Amygdala (tissue), 56 donors: Measurements from ENCODE around the gene RAB1B.
"Not testable (repeated sequence)": the region's sequence is repeated elsewhere in the genome, so short reads cannot be mapped to it uniquely, and the experiment has no call there.

Experiments used
- DNase-seq, 56 donors: peaks; one replicate each; lab custom pipeline; 2025; lab: John Stamatoyannopoulos, UW

RAB1B gene

DNA sequence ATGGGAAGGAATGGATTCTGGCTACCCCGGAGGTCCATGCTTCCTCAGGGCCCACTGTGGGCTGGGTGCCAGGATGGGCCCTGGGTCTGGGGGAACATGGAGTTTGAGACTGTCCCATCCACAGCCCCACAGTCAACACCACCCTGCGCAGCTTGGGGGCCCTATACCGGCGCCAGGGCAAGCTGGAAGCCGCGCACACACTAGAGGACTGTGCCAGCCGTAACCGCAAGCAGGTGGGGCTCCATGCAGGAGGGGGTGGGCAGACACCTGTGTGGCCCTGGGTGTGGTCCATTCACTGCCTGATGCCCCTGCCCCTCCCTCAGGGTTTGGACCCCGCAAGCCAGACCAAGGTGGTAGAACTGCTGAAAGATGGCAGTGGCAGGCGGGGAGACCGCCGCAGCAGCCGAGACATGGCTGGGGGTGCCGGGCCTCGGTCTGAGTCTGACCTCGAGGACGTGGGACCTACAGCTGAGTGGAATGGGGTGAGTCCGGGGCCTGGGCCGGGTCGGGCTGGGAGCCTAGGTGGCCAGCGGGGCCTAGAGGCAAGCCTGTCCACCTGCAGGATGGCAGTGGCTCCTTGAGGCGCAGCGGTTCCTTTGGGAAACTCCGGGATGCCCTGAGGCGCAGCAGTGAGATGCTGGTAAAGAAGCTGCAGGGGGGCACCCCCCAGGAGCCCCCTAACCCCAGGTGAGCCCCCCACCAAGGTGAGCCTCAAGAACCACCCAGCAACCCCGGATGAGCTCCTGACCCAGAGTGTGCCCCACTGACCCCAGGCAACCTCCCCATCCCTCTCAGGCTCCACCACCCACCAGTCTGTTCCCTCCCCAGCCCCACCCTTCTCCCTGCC, 2.7 kb upstream of the RAB1B start:
- no peak for DNase-seq

DNA sequence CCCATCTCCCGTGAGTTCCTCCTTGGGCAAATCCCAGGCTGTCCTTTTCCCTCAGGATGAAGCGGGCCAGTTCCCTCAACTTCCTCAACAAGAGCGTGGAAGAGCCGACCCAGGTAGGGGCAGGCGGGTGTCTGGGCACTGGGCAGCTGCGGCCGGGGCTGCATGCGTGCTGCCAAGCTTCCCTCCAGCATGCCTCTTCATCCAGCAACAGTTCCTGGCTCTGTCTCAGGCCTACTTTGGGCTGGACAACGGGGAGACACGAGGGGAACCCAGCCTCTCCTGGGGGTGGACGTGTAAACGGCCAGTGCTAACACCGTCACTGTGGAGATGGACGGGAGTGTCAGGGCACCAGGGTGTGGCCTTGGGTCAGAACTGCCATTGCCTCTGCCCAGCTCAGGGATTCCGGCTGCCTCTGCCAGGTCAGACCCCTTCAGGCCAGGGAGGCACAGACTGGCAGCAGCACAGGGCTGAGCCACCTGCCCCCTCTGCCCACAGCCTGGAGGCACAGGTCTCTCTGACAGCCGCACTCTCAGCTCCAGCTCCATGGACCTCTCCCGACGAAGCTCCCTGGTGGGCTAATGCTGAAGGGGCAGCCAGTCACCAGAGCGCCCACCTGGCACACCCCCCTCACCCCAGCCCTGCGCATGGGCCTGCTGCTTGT, 1.9 kb upstream of the RAB1B start:
- DNase-seq = no peak

DNA sequence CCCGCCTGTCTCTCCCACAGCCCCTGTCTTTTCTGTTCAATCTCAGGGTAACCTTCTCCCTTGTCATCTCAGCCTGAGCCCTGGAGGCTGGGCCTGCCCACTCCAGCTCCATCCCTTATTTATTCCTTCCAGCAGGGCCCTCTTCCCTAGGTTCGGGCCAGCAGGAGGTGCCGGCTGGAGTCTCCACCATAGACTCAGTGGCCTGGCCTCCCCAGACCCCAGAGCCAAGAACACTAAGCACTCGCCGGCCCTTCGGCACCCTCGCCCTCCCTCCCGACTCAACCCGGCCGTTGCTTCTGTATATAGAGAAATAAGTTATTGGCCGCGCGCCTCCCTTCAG, 1.4 kb upstream of the RAB1B start:
- DNase-seq = no peak

DNA sequence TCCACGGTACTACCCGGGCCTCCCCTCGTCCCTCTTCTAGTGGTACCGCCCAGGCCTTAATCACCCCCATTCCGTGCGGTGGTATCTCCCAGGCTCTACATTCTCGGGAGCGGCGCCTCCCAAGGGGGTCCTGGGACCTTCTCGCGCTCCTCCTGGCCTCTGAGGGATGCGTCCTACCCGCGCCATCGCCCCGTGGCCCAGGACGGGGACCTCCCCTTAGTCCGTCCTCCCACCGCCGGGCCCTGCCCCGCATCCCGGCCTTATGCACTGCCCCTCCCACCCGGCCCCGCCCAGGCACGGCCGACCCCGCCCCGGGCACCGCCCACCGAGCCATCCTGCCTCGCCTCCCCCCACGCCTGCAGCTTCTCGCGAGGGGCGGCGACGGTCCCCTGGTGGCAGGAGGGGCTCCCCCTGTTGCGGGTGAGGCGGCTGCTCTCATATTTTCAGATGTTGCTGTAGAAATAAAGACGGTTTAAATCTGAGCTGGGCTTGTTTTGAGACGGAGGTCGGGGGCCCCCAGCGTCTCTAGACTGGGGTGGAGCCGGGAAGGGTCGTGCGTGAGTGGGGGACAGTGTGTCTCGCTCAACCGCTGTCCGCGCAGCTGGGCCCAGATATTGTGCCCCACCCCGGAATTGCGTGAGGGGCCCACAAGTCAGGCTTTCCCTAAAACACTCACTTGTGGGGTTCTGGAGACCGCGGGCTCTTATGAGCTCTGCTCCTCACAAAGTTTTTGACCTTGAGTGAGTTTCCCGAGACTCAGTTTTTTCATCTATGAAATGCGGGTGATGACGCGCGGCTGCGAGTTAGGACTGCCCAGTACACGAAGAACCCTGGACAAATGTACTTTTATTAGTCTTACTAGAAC, 828 bp upstream of the RAB1B start:
- DNase-seq = peak in 55 of 56 donors; percentile 61 to 93 (median 84)

DNA sequence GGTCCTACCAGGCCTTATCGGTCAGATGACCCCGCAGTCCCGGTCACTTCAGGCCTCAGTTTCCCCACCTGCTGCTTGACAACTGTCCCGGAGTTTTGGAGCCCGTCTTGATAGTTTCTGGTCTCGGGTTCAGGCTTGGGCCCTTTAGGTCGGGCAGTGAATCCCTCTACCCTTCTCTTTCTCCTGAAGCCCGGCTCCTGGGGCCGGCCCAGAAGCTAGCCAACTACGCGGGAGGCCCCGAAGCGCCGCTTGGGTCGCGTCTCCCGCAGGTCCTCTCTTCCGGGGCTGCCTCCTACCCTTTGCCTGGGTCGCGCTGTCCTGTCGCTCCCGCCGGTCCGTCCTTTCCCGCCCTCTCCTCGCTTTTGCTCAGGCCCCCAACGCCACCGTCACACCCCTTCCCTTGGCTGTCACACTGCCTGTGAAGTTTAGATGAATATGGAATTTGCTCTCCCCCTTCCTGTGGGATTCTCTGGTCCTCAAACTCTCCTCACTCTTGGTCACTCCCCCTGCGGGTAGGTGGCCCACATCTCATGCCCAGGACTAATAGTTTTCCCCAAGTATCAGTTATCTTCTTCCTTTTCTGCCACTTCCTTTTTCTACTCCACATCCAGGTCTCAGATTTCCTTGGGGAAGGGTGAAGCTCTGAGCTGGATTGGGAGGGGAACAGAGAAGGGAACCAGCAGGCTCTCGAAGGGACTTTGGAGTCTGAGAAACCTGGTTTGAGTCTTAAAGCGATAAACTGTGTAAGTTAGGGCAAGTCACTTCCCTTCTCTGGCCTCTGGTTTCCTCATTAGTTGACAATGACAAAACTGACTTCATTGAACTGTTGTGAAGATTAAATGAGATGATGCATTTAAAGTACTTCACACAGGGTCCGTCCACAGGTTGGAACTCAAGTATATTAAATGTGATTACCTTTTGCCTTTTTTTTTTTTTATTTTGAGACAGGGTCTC, 790 bp downstream of the RAB1B start:
- peak in 2 of 56 donors; percentile 55 to 71 for DNase-seq

DNA sequence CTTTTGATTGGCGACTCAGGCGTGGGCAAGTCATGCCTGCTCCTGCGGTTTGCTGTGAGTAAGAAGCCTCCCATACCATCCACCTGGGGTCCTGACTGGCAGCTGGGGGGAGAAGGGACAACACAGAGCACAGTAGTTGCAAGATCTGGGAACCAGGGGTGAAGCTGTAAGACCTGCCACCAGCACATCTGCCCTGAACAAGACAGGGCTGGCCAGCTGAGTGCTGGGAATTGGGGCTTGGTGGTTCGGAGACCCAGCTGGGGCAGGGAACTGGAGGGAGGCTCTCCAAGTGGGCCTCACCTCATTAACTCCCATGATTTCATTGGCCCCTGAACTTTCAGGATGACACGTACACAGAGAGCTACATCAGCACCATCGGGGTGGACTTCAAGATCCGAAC, 3.4 kb downstream of the RAB1B start:
- DNase-seq = no peak

DNA sequence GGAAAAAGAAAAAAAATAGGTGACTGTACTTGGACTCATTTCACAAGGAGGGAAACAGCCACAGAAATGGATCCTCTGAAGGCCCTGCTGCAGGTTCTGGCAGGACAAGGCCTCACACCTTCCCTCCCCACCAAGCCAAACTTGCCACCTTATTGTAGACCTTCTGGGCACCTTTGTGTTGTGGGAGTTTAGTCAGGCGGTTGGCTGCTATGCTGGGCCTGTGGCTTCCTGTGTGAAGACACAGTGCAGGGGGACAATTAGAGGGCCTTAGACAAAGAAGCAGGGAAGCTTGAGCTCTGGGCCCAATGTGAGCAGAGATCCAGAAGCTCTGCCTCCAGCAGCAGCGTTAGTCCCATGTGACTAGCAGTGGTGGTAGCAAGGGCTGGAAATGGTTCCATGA, 4.2 kb downstream of the RAB1B start:
- no peak for DNase-seq

DNA sequence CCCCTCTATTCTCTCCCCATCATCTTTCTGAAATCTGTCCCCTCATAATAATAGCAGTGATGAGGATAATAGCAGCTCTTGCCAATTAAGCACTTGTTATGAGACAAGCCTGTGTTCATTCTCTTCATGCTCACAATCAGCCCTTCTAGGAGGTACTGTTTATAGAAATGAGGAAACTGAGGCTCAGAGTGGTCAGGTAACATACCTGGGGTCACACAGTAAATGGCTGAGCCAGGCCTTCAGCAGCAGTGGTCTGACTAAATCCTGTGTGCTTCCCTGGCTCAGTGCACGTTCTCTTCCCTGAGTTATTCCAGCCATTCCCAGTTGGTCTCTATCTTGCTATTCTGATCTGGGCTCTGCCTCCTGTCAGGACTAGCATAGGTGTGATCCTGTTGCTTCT, 5.8 kb downstream of the RAB1B start:
- no peak for DNase-seq

DNA sequence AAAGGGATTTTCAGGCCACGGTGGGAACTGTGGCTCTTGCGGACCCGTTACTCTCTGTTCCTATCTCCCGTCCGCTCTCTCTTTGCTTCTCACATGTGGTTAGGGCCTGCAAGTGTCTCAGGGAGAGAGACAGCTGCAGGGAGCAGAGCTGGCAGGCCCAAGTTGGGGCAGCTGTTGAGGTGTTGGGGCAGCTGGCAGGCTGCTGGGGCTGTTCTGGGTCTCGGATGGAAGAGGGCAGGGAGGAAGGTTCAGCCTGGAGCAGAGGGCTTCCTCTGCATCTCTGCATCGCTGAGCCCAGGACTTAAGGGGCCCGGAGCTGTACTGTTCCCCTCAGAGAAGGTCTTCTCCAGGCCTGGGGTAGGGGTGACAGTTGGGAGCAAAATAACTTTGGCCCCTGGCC, 7.0 kb downstream of the RAB1B start:
- no peak for DNase-seq

DNA sequence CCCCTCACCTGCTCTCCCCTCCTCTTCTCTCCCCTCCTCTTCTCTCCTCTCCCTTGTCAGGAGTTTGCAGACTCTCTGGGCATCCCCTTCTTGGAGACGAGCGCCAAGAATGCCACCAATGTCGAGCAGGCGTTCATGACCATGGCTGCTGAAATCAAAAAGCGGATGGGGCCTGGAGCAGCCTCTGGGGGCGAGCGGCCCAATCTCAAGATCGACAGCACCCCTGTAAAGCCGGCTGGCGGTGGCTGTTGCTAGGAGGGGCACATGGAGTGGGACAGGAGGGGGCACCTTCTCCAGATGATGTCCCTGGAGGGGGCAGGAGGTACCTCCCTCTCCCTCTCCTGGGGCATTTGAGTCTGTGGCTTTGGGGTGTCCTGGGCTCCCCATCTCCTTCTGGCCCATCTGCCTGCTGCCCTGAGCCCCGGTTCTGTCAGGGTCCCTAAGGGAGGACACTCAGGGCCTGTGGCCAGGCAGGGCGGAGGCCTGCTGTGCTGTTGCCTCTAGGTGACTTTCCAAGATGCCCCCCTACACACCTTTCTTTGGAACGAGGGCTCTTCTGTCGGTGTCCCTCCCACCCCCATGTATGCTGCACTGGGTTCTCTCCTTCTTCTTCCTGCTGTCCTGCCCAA, 7.7 kb downstream of the RAB1B start:
- no peak for DNase-seq

DNA sequence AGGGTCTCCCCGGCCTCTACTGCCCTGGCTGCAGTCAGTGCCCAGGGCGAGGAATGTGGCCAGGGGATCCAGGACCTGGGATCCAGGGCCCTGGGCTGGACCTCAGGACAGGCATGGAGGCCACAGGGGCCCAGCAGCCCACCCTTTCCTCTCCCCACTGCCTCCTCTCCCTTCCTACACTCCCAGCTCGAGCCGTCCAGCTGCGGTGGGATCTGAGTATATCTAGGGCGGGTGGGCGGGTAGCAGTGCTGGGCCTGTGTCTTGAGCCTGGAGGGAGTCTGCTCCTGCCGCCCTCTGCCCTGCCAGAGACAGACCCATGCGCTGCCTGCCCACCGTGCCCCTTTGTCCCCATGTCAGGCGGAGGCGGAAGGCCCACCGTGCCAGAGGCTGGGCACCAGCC, 8.2 kb downstream of the RAB1B start:
- DNase-seq = not testable (repeated sequence)

DNA sequence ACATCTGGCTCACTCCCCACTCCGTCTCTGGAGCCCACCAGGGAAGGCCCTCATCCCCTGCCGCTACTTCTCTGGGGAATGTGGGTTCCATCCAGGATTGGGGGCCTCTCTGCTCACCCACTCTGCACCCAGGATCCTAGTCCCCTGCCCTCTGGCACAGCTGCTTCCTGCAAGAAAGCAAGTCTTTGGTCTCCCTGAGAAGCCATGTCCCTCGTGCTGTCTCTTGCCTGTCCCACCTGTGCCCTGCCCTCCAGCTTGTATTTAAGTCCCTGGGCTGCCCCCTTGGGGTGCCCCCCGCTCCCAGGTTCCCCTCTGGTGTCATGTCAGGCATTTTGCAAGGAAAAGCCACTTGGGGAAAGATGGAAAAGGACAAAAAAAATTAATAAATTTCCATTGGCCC, 8.6 kb downstream of the RAB1B start:
- DNase-seq = not testable (repeated sequence)

DNA sequence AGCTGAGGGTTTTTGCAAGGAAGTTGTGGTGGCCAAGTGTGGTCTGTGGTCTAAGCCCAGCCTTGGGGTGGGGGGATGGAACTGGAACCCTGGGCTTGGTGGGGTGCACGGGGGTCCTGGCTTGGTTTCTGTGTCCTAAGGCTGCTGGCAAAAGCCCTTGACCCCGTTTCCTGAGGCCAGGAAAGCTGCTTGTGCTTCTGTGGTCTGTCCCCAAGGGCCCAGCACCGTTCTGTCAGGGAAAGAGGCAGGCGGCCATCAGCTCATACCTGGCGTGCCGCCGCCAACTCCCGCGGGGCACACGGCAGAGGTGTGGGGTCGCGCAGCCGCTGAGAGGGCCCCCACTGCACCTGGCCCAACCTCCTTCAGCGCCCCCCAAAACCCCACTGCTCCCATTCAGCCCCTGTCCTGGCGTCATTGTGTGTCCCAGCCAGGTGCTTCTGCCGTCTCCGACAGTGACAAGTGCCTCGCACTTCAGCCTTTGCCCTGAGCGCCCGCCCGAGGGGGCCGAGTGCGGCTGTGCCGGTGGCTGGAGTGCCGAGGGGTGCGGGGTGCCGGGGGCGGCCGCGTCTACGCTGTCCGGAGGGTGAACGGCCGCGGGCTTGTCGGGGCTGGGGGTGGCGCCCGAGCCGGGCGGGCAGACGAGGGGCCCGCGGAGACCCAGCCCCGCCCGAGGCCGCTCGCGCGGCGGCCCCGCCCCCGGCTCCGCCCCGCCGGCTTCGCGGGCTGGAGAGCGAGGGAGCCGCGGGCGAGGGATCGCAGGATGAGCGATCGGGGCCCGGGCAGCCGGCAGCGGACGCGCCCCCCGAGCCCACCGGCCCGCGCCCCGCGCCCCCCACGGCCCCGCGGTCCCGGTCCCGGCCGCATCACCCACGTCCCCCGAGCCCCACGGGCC, 9.3 kb downstream of the RAB1B start, which contains the start of gene CNIH2:
Gene CNIH2, plus strand, starts transcription at position 705 of the 892 bp plus-strand sequence. CDS start 282 bp downstream, outside the sequence.
- peak in 7 of 56 donors; percentile 12 to 52 (median 27) for DNase-seq

DNA sequence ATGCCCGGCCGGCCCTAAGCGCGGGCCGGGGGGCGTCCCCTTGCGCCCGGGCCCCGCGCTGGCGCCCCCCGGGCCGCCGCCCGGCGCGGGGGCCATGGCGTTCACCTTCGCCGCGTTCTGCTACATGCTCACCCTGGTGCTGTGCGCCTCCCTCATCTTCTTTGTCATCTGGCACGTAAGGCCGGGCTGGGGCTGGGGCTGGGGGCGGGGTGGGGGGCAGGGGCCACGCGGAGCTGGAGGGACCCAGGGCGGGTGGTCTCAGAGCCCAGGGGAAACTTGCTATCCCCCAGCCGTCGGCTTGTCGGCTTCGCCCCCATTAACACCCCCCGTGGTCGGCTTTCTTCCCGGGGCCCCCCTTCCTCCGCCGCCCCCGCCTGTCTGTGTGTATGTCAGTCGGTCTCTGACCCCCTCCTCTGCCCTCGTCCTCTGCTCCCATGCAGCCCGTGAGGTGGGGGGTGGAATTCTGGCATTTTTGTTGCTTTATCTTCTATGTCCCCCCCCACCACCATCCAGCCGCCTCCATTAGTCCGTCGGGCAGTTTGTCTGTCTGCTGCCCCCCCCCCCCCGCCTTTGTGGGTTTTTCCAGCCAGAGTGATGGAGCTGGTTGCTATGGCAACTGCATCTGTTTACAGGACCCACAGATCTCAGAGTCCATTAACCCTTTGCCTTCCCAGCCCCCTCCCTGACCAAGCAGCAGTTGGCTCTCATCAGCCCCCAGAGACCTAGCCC, 10.1 kb downstream of the RAB1B start:
- peak in 2 of 56 donors; percentile 21 to 57 for DNase-seq

DNA sequence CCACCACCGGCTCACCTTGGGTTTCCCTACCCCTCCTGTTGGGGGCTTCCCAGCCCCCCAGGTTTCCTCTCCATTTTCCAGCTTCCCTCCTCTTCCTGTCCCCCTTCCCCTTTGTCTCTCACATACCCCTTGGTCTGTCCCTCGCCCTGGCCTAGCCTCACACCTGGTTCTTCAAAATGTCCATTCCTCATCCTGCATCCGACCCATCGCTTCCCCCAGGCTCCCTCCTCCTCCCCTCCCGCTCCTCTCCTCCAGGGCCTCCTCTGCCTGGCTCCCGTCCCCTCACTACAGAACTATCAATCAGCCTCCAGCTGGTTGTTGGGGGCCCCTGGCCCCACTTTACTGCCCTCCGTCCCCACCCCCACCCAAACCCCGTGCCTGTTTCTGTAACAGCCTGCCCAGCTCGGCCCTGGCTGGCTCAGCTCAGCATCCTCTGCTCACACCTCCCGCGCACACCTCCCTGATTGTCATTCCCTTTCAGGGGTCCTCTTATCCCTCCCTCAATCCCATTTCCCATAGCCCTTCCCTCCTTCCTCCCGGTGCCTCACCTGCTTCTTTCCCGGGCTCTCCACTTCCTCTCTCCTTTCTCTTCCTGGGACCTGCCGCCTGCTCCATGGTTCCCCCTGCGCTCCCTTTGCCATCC, 10.8 kb downstream of the RAB1B start:
- DNase-seq = no peak

DNA sequence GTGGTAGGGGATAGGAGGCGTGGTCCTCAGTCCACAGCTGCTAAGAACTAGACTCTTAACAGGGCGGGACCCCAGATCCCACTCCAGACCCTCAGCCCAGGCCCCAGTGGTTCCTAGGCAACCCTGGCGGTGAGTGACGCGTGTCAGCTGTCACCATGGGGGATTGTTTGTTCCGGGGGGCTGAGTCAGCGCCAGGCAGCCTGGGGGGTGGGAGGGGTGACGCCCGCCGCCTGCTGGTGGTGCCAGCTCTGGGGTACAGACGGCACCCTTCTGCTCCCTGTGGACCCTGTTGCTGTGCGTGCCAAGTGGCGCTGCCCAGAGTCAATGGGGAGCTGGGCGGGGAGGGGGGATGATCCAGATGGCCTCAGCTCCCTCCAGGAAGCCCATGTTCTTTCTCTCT, 12.0 kb downstream of the RAB1B start:
- DNase-seq = peak in 1 of 56 donors; percentile 67

DNA sequence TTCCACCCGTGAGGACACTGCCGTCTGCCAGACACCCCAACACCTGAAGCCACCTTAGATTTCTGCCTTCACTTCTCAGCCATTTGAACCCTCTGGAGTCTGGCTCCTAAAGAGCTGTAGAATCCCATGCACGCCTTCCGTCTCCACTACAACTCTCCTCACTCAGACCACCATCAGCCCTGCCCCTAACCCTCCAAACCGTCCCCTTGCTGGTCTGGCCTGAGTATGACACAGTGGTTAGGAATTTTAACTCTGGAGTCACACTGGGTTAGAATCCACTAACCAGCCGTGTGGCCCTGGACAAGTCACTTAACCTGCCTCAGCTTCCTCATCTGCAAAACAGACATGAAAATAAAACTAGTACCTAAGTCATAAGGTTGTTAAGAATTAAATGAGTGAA, 12.6 kb downstream of the RAB1B start:
- no peak for DNase-seq
